HG03354 (cell line): ENCODE results near the gene HSBP1L1.
A peak's percentile ranks its signal among the peaks of the same experiment; 100 is the strongest.

ENCODE experiments used
- ATAC-seq: cut with Tn5 transposase; IDR thresholded peaks from one replicate; pipeline ENCODE4 v1.9.1; 2021; ENCODE audit warnings: mild to moderate bottlenecking; ENCODE audit not compliant: unreplicated experiment, poor library complexity, severe bottlenecking

The HSBP1L1 gene

GRCh38 chr18:79942786-79943607, 21.4 kb upstream of the HSBP1L1 start:
- no peak for ATAC-seq

GRCh38 chr18:79943608-79944125, 20.8 kb upstream of the HSBP1L1 start:
- no peak for ATAC-seq

- ATAC-seq = no peak
Observed at GRCh38 chr18:79944126-79944731, 20.2 kb upstream of the HSBP1L1 start.

- ATAC-seq = no peak
Observed at GRCh38 chr18:79944746-79945117, 19.7 kb upstream of the HSBP1L1 start.

GRCh38 chr18:79945118-79946042, 19.1 kb upstream of the HSBP1L1 start:
- no peak for ATAC-seq

- ATAC-seq = no peak
Observed at GRCh38 chr18:79947054-79947755, 17.2 kb upstream of the HSBP1L1 start.

- ATAC-seq = no peak
Observed at GRCh38 chr18:79947881-79948610, 16.4 kb upstream of the HSBP1L1 start.

GRCh38 chr18:79948719-79949411, 15.6 kb upstream of the HSBP1L1 start:
- no peak for ATAC-seq

- no peak for ATAC-seq
Observed at GRCh38 chr18:79949697-79950487, 14.6 kb upstream of the HSBP1L1 start.

GRCh38 chr18:79950515-79951341, 13.7 kb upstream of the HSBP1L1 start:
- peak; percentile 42 for ATAC-seq

- peak; percentile 81 for ATAC-seq
Observed at GRCh38 chr18:79951545-79952455, 12.6 kb upstream of the HSBP1L1 start, which contains the start of gene SLC66A2. Gene SLC66A2 (minus strand): TSS chr18:79951653. CDS start chr18:79950926, 727 bp downstream.

- ATAC-seq = no peak
Observed at GRCh38 chr18:79952456-79952995, 11.9 kb upstream of the HSBP1L1 start.

GRCh38 chr18:79952996-79953559, 11.4 kb upstream of the HSBP1L1 start:
- no peak for ATAC-seq

GRCh38 chr18:79953971-79954651, 10.3 kb upstream of the HSBP1L1 start:
- no peak for ATAC-seq

GRCh38 chr18:79954791-79955190, 9.7 kb upstream of the HSBP1L1 start:
- ATAC-seq = no peak
